Stromal cell of bone marrow (primary cell): ENCODE measurements around the gene TTC31.
A peak's percentile ranks its signal among the peaks of the same experiment; 100 is the strongest.

ENCODE experiments used
- DNase-seq: peaks from one replicate; pipeline ENCODE4 v3.0.0-alpha.2; 2012; ENCODE audit warnings: low read depth

TTC31 gene

GRCh38 chr2:74488643-74489481, 6.0 kb downstream of the TTC31 start:
- DNase-seq, result no peak

- DNase-seq, result no peak
Measured at GRCh38 chr2:74489906-74490305, 7.0 kb downstream of the TTC31 start.

GRCh38 chr2:74491648-74492544, 9.0 kb downstream of the TTC31 start:
- DNase-seq, result no peak

- DNase-seq, result no peak
Measured at GRCh38 chr2:74493546-74493945, 10.7 kb downstream of the TTC31 start.

GRCh38 chr2:74495440-74495839, 12.6 kb downstream of the TTC31 start:
- no peak for DNase-seq

- DNase-seq, result no peak
Measured at GRCh38 chr2:74496997-74497776, 14.3 kb downstream of the TTC31 start.

- no peak for DNase-seq
Measured at GRCh38 chr2:74497777-74498499, 15.1 kb downstream of the TTC31 start.

GRCh38 chr2:74498500-74499266, 15.8 kb downstream of the TTC31 start:
- no peak for DNase-seq

- DNase-seq, result no peak
Measured at GRCh38 chr2:74499267-74499939, 16.5 kb downstream of the TTC31 start, which contains the start of gene LBX2. LBX2 (minus strand) TSS chr2:74499603; CDS start chr2:74499537, 66 bp downstream.

- DNase-seq, result no peak
Measured at GRCh38 chr2:74499940-74500577, 17.2 kb downstream of the TTC31 start.

GRCh38 chr2:74500578-74500946, 17.7 kb downstream of the TTC31 start:
- DNase-seq, result no peak

GRCh38 chr2:74501335-74502071, 18.6 kb downstream of the TTC31 start:
- DNase-seq, result no peak

GRCh38 chr2:74502147-74502719, 19.4 kb downstream of the TTC31 start:
- DNase-seq, result no peak

- peak; percentile 74 for DNase-seq
Measured at GRCh38 chr2:74502720-74503505, 20.0 kb downstream of the TTC31 start.

- no peak for DNase-seq
Measured at GRCh38 chr2:74503506-74504475, 20.9 kb downstream of the TTC31 start.

- no peak for DNase-seq
Measured at GRCh38 chr2:74504591-74504990, 21.7 kb downstream of the TTC31 start.
